Measurements from ENCODE around the gene GJA4.

- TF ChIP-seq CTCF (IDR thresholded peaks at IDR 0.05) = no peak
- TF ChIP-seq EZH2 (IDR thresholded peaks at IDR 0.05; ENCODE audit: borderline replicate concordance, insufficient read depth, low read depth, low read length, poor library complexity, severe bottlenecking) = no peak
Measured at GRCh38 chr1:34762474-34763141, 30.2 kb upstream of the GJA4 start.

Data from B cell (primary cell).